ENCODE results near the gene PNMA5.
"Not testable (repeated sequence)": the region's sequence is repeated elsewhere in the genome, so short reads cannot be mapped to it uniquely, and the experiment has no call there.

The PNMA5 gene

DNA sequence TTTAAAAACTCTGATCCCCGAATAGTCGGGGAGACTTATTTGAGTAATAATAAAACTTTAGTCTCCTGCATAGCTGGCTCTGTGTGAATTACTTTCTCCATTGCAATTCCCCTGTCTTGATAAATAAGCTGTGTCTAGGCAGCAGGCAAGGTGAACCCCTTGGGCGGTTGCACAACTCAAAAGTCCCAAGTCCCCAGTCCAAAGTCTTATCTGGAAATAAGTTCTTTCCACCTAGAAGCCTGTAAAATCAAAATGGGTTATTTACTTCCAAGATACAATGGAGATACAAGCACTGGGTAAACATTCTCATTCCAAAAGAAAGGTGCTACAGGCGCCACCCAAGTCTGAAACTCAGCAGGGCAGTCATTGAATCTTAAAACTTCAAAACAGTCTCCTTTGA, 10.1 kb upstream of the PNMA5 start:
- no peaks in the 10 kb centered on the region for H3K27me3 ChIP-seq (ENCODE audit: low read depth, low read length)
- TF ChIP-seq EZH2phosphoT487 (IDR thresholded peaks at IDR 0.05; ENCODE audit: low read depth), result no peak
- TF ChIP-seq CTCF (IDR thresholded peaks at IDR 0.05; ENCODE audit: low read depth, low read length), result no peak
- H3K9ac ChIP-seq (ENCODE audit: low read length), result no peak overlapping the region
- no peaks in the 10 kb centered on the region for H4K20me1 ChIP-seq (ENCODE audit: insufficient read depth, low read length)
- H3K4me2 ChIP-seq (ENCODE audit: low read length), result no peak overlapping the region
- no peaks in the 10 kb centered on the region for H3K36me3 ChIP-seq (replicated peaks; ENCODE audit: low read depth, low read length)
- H2AFZ ChIP-seq (ENCODE audit: low read depth, low read length), result no peak overlapping the region
- H3K9me3 ChIP-seq (ENCODE audit: insufficient read depth, low read length), result no peaks in the 10 kb centered on the region
- no peaks in the 10 kb centered on the region for H3K79me2 ChIP-seq (ENCODE audit: low read length)
- H3K27ac ChIP-seq (ENCODE audit: low read length), result no peak overlapping the region
- H3K4me3 ChIP-seq (ENCODE audit: low read length), result no peak overlapping the region
- no peaks in the 10 kb centered on the region for H3K4me1 ChIP-seq (ENCODE audit: low read length)

DNA sequence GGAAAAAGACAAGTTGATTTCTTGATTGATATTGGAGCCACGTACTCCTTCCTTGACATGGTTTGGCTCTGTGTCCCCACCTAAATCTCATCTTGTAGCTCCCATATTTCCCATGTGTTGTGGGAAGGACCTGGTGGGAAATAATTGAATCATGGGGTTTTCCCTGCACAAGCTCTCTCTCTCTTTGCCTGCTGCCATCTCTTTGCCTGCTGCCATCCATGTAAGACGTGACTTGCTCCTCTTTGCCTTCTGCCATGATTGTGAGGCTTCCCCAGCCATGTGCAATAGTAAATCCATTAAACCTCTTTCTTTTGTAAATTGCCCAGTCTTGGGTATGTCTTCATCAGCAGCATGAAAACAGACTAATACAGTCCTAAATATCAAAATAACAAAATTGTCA, 8.3 kb upstream of the PNMA5 start:
- H3K9ac ChIP-seq (ENCODE audit: low read length); H3K4me2 ChIP-seq (ENCODE audit: low read length); H3K79me2 ChIP-seq (ENCODE audit: low read length); H2AFZ ChIP-seq (ENCODE audit: low read depth, low read length); H3K27me3 ChIP-seq (ENCODE audit: low read depth, low read length); H3K9me3 ChIP-seq (ENCODE audit: insufficient read depth, low read length); H3K4me3 ChIP-seq (ENCODE audit: low read length); H4K20me1 ChIP-seq (ENCODE audit: insufficient read depth, low read length); H3K27ac ChIP-seq (ENCODE audit: low read length); H3K36me3 ChIP-seq (replicated peaks; ENCODE audit: low read depth, low read length); H3K4me1 ChIP-seq (ENCODE audit: low read length): not testable (repeated sequence)

DNA sequence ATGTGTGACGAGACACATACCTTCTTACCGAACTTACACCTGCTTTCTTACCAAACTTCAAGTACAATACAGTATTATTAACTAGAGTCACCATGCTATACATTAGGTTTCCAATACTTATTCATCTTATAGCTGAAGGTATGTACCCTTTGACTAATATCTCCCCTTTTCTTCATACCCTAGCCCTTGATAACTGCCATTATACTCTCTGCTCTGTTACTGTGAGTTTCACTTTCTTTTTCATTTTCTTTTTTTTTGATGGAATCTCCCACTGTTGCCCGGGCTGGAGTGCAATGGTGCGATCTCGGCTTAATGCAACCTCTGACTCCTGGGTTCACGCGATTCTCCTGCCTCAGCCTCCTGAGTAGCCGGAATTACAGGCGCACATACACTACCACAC, 3.4 kb upstream of the PNMA5 start:
- H3K27ac ChIP-seq (ENCODE audit: low read length), result no peak overlapping the region
- H3K9ac ChIP-seq (ENCODE audit: low read length), result no peak overlapping the region
- H3K79me2 ChIP-seq (ENCODE audit: low read length), result no peaks in the 10 kb centered on the region
- H3K9me3 ChIP-seq (ENCODE audit: insufficient read depth, low read length), result no peaks in the 10 kb centered on the region
- no peak for TF ChIP-seq EZH2phosphoT487 (IDR thresholded peaks at IDR 0.05; ENCODE audit: low read depth)
- no peak for TF ChIP-seq CTCF (IDR thresholded peaks at IDR 0.05; ENCODE audit: low read depth, low read length)
- no peak overlapping the region; the same call in 1 of the 2 replicates for H2AFZ ChIP-seq (ENCODE audit: low read depth, low read length)
- no peak overlapping the region for H3K4me3 ChIP-seq (ENCODE audit: low read length)
- no peaks in the 10 kb centered on the region for H3K36me3 ChIP-seq (replicated peaks; ENCODE audit: low read depth, low read length)
- H3K4me2 ChIP-seq (ENCODE audit: low read length), result 0 out of 2 replicates have a peak overlapping the region, but pooled peaks have one; percentile 5
- H3K4me1 ChIP-seq (ENCODE audit: low read length), result no peaks in the 10 kb centered on the region
- H4K20me1 ChIP-seq (ENCODE audit: insufficient read depth, low read length), result no peaks in the 10 kb centered on the region
- H3K27me3 ChIP-seq (ENCODE audit: low read depth, low read length), result no peaks in the 10 kb centered on the region

GRCh38 chrX:152992115-152992514, 1.8 kb downstream of the PNMA5 start:
- no peak for TF ChIP-seq EZH2phosphoT487 (IDR thresholded peaks at IDR 0.05; ENCODE audit: low read depth)
- no peak for TF ChIP-seq CTCF (IDR thresholded peaks at IDR 0.05; ENCODE audit: low read depth, low read length)
- H4K20me1 ChIP-seq (ENCODE audit: insufficient read depth, low read length), result no peaks in the 10 kb centered on the region
- H3K4me1 ChIP-seq (ENCODE audit: low read length), result peaks cover 29% of the 10 kb centered on the region
- H3K9me3 ChIP-seq (ENCODE audit: insufficient read depth, low read length), result no peaks in the 10 kb centered on the region
- no peaks in the 10 kb centered on the region for H3K27me3 ChIP-seq (ENCODE audit: low read depth, low read length)
- H3K27ac ChIP-seq (ENCODE audit: low read length), result no peak overlapping the region
- H3K79me2 ChIP-seq (ENCODE audit: low read length), result no peaks in the 10 kb centered on the region; the same call in 1 of the 2 replicates
- no peak overlapping the region for H3K9ac ChIP-seq (ENCODE audit: low read length)
- H3K36me3 ChIP-seq (replicated peaks; ENCODE audit: low read depth, low read length), result no peaks in the 10 kb centered on the region
- no peak overlapping the region for H3K4me3 ChIP-seq (ENCODE audit: low read length)
- H3K4me2 ChIP-seq (ENCODE audit: low read length), result no peak overlapping the region
- H2AFZ ChIP-seq (ENCODE audit: low read depth, low read length), result no peak overlapping the region

DNA sequence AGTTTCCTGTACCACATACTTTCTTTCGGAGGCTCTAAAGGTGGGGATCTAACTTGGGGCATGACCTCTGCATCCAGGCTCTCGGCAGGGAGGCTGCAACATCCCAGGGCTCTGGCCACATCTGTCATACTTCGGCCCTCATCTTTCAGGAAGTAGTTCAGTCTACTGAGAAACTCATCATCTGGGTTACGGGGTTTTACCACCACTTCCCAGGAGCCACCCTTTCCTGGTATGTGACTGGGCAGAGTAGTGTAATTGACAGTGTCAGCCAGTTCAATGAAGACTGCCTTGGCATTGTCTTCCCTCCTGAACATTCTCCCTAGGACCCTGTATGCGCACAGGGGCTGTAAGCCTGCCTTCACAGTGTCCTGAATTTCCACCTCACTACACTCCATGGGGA, 2.8 kb downstream of the PNMA5 start:
- Histone ChIP-seq H4K20me1 (ENCODE audit: insufficient read depth, low read length) (no peaks in the 10 kb centered on the region), H2AFZ (ENCODE audit: low read depth, low read length) (peak overlapping the region; percentile 39; the same call in 1 of the 2 replicates), H3K4me3 (ENCODE audit: low read length) (no peak overlapping the region), H3K4me1 (ENCODE audit: low read length) (peaks cover 29% of the 10 kb centered on the region), H3K9me3 (ENCODE audit: insufficient read depth, low read length) (no peaks in the 10 kb centered on the region), H3K9ac (ENCODE audit: low read length) (no peak overlapping the region), H3K27ac (ENCODE audit: low read length) (no peak overlapping the region), H3K36me3 (replicated peaks; ENCODE audit: low read depth, low read length) (no peaks in the 10 kb centered on the region), H3K79me2 (ENCODE audit: low read length) (no peaks in the 10 kb centered on the region; the same call in 1 of the 2 replicates), H3K4me2 (ENCODE audit: low read length) (0 out of 2 replicates have a peak overlapping the region, but pooled peaks have one; percentile 24), H3K27me3 (ENCODE audit: low read depth, low read length) (no peaks in the 10 kb centered on the region)
- TF ChIP-seq EZH2phosphoT487 (IDR thresholded peaks at IDR 0.05; ENCODE audit: low read depth) (no peak), CTCF (IDR thresholded peaks at IDR 0.05; ENCODE audit: low read depth, low read length) (no peak)
